Endodermal cell (in vitro differentiated cells): ENCODE measurements around the gene PRDM2. TPM values are rescaled to one million over a fixed set of nuclear protein-coding genes. Genes with fewer than 3 reads are reported as not detected.

Experiments
- DNase-seq: peaks from one replicate; pipeline ENCODE4 v3.0.0-alpha.2; 2017
- H3K27ac ChIP-seq: 2 replicates; pipeline ENCODE4 v1.5.1; 2013; ENCODE audit warnings: mild to moderate bottlenecking, low read depth, low read length, moderate library complexity
- H3K27me3 ChIP-seq: 2 replicates; pipeline ENCODE4 v1.6.1; 2013; ENCODE audit warnings: mild to moderate bottlenecking, low read length, moderate library complexity; ENCODE audit not compliant: insufficient read depth, control insufficient read depth, poor library complexity, severe bottlenecking
- H3K36me3 ChIP-seq: 2 replicates; pipeline ENCODE4 v1.7.0; 2013; ENCODE audit warnings: mild to moderate bottlenecking, low read length, moderate library complexity; ENCODE audit not compliant: control insufficient read depth, insufficient read depth
- H3K4me1 ChIP-seq: one replicate; pipeline ENCODE4 v1.7.0; 2013; ENCODE audit warnings: low read length; ENCODE audit not compliant: control insufficient read depth, insufficient read depth
- H3K4me3 ChIP-seq: 2 replicates; pipeline ENCODE4 v1.5.1; 2013; ENCODE audit warnings: mild to moderate bottlenecking, low read length, moderate library complexity
- H3K9ac ChIP-seq: 2 replicates; pipeline ENCODE4 v1.6.1; 2013; ENCODE audit warnings: mild to moderate bottlenecking, low read length, moderate library complexity; ENCODE audit not compliant: poor library complexity, severe bottlenecking; ENCODE audit errors: extremely low read depth
- H3K9me3 ChIP-seq: 2 replicates; pipeline ENCODE4 v1.6.1; 2013; ENCODE audit warnings: mild to moderate bottlenecking, low read length, moderate library complexity; ENCODE audit not compliant: control insufficient read depth
- H3K27ac Mint-ChIP-seq: 2 replicates; pipeline ENCODE4 v1.8.0; 2020; ENCODE audit warnings: mixed read lengths
- H3K27me3 Mint-ChIP-seq: 2 replicates; pipeline ENCODE4 v1.8.0; 2021; ENCODE audit warnings: mild to moderate bottlenecking, mixed read lengths; ENCODE audit not compliant: insufficient read depth
- H3K36me3 Mint-ChIP-seq: 2 replicates; pipeline ENCODE4 v1.8.0; 2020; ENCODE audit warnings: low read depth, mixed read lengths
- H3K4me1 Mint-ChIP-seq: 2 replicates; pipeline ENCODE4 v1.8.0; 2020; ENCODE audit warnings: mixed read lengths
- H3K4me3 Mint-ChIP-seq: 2 replicates; pipeline ENCODE4 v1.8.0; 2020; ENCODE audit warnings: mild to moderate bottlenecking, moderate library complexity, mixed read lengths
- H3K9me3 Mint-ChIP-seq: 2 replicates; pipeline ENCODE4 v1.8.0; 2020; ENCODE audit warnings: mild to moderate bottlenecking, mixed read lengths
- WGBS, 2 experiments: methylation state at CpG; one replicate each; pipeline versions ENCODE4 v1.1.5 to v1.1.7; 2013; ENCODE audit warnings: missing lambda C conversion rate in 2 of 2, mixed read lengths in 1 of 2; ENCODE audit not compliant: insufficient coverage in 1 of 2, insufficient read length in 1 of 2; 5-methylcytosine and 5-hydroxymethylcytosine counted together
- total RNA-seq, 2 donors: library from RNA; stranded (reverse); fragmentation: NEBNext Ultra II Directional in 1 of 2; extraction: Animal tissue kit (Norgen Biotek cat#: 25700) in 1 of 2; gene quantifications; 2 replicates in 1 of 2; 3 replicates in 1 of 2; pipeline ENCODE4 v1.2.1, GENCODE V29; 2021
- TF ChIP-seq, protein P1 (sequence below): fragments of 200-600 bp; sonication (generic); conservative IDR thresholded peaks from 2 replicates; pipeline ENCODE4 v1.5.0; 2021; ENCODE audit warnings: antibody characterized with exemption, mild to moderate bottlenecking

Gene PRDM2
- total RNA-seq, 2 donors from 2014 or later, result 29.4 to 35.4 TPM

DNA sequence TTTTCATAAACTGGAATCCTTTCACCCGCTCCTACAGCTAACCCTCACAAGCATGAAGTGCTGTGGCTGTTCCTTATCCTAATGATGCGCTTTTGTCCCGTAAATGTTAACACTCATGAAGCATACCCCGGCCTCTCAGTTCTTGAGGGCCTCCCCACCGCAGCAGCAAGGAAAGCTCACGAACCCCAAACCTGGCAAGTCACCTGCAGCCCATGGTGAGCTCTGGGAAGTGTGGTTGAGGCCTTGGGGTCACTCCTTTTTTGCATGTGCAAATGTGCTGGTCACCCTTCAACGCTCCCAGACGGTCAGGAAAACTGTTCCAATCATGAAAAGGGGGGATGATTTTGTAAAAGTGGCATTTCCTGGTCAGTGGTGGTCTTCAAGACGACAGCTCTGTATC, 124.6 kb downstream of the PRDM2 start:
- Histone ChIP-seq H3K27ac (no peak overlapping the region), H3K27me3 (peaks cover 21% of the 10 kb centered on the region), H3K9me3 (no peaks in the 10 kb centered on the region), H3K36me3 (no peaks in the 10 kb centered on the region), H3K9ac (no peak overlapping the region), H3K4me1 (no peaks in the 10 kb centered on the region), H3K4me3 (no peak overlapping the region)
- WGBS, 2 experiments, result 90 to 96% methylated on average over 3 to 9 of the region's 9 CpGs
- Mint-ChIP-seq H3K27ac (no peak overlapping the region), H3K4me1 (peaks cover 2% of the 10 kb centered on the region), H3K27me3 (peaks cover 40% of the 10 kb centered on the region), H3K4me3 (no peak overlapping the region), H3K36me3 (peaks cover 11% of the 10 kb centered on the region), H3K9me3 (no peaks in the 10 kb centered on the region)
- no peak for DNase-seq
- TF ChIP-seq, protein P1, sequence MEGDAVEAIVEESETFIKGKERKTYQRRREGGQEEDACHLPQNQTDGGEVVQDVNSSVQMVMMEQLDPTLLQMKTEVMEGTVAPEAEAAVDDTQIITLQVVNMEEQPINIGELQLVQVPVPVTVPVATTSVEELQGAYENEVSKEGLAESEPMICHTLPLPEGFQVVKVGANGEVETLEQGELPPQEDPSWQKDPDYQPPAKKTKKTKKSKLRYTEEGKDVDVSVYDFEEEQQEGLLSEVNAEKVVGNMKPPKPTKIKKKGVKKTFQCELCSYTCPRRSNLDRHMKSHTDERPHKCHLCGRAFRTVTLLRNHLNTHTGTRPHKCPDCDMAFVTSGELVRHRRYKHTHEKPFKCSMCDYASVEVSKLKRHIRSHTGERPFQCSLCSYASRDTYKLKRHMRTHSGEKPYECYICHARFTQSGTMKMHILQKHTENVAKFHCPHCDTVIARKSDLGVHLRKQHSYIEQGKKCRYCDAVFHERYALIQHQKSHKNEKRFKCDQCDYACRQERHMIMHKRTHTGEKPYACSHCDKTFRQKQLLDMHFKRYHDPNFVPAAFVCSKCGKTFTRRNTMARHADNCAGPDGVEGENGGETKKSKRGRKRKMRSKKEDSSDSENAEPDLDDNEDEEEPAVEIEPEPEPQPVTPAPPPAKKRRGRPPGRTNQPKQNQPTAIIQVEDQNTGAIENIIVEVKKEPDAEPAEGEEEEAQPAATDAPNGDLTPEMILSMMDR, result no peak

DNA sequence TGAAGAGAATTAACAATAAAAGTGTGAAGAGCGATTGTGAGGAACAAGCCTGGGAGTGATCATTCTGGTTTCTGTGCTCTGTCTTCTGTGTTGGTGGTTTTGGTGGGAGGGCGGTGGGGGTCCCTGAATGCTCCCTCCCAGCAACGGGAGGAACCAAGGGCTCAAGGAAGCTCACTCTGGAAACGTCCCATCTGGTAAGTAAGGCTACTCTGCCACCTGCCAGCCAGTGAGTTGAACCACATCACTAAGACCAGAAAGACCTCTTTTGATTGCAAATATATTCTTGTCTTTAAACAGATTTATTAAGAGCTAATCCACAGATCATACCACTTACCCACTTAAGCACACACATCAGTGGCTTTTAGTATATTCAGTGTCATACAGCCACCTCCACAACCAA, 125.0 kb downstream of the PRDM2 start:
- no peak for DNase-seq
- Histone ChIP-seq H3K4me3 (no peak overlapping the region), H3K27me3 (peaks cover 21% of the 10 kb centered on the region), H3K4me1 (no peaks in the 10 kb centered on the region), H3K9ac (no peak overlapping the region), H3K36me3 (no peaks in the 10 kb centered on the region), H3K9me3 (no peaks in the 10 kb centered on the region), H3K27ac (no peak overlapping the region)
- no peak overlapping the region for H3K4me3 Mint-ChIP-seq
- H3K9me3 Mint-ChIP-seq, result no peaks in the 10 kb centered on the region
- peaks cover 11% of the 10 kb centered on the region for H3K36me3 Mint-ChIP-seq
- TF ChIP-seq, protein P1, result no peak
- H3K27ac Mint-ChIP-seq, result no peak overlapping the region
- peaks cover 40% of the 10 kb centered on the region for H3K27me3 Mint-ChIP-seq
- 94 to 100% methylated on average over 4 of the region's 4 CpGs for WGBS, 2 experiments
- H3K4me1 Mint-ChIP-seq, result peaks cover 2% of the 10 kb centered on the region

DNA sequence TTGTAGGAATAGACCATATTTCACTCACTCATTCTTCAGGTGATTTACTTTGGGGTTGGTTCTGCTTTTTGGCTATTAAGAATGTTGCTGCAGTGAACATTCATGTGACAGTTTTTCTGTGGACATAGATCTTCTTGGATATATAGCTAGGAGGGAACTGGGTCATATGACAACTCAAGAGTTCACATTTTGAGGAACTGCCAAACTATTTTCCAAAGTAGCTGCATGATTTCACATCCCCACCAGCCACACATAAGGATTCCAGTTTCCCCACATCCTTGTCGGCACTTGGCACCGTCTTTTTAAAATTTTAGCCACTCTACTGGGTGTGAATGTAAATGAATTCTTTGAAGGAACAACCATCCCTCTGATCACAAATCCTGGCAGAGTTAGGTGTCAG, 126.0 kb downstream of the PRDM2 start:
- Histone ChIP-seq H3K27ac (no peak overlapping the region), H3K27me3 (peaks cover 21% of the 10 kb centered on the region), H3K36me3 (no peaks in the 10 kb centered on the region), H3K9me3 (no peaks in the 10 kb centered on the region), H3K4me3 (no peak overlapping the region), H3K4me1 (no peaks in the 10 kb centered on the region), H3K9ac (no peak overlapping the region)
- 88% methylated on average over 2 of the region's 2 CpGs; no CpG with 5 or more reads in 1 of the 2 experiments for WGBS, 2 experiments
- TF ChIP-seq, protein P1, result no peak
- Mint-ChIP-seq H3K27me3 (peaks cover 40% of the 10 kb centered on the region), H3K9me3 (no peaks in the 10 kb centered on the region), H3K36me3 (peaks cover 11% of the 10 kb centered on the region), H3K4me1 (peaks cover 2% of the 10 kb centered on the region), H3K4me3 (no peak overlapping the region), H3K27ac (no peak overlapping the region)
- no peak for DNase-seq
